Erythroblast (primary cell): Measurements from ENCODE around the gene ORMDL3.

Source experiments
- GATA1 ChIP-seq: IDR thresholded peaks from 2 replicates; pipeline ENCODE4 v1.6.1; 2011; ENCODE audit warnings: low read depth, mild to moderate bottlenecking, control low read depth, low read length, moderate library complexity
- POLR2A ChIP-seq: IDR thresholded peaks from 2 replicates; pipeline ENCODE4 v1.6.1; 2011; ENCODE audit warnings: mild to moderate bottlenecking, low read length

GRCh38 chr17:39899215-39899614 lies 28.2 kb downstream of the ORMDL3 start:
- no peak for TF ChIP-seq POLR2A
- no peak for TF ChIP-seq GATA1
